GM12801 (cell line): Measurements from ENCODE around the gene SNTG2.

Experiments used
- TF ChIP-seq, protein P1 (sequence below): IDR thresholded peaks from one replicate; pipeline ENCODE4 v1.5.1; 2011; ENCODE audit warnings: control low read depth; ENCODE audit not compliant: insufficient read length; ENCODE audit errors: extremely low read depth

The SNTG2 gene

DNA sequence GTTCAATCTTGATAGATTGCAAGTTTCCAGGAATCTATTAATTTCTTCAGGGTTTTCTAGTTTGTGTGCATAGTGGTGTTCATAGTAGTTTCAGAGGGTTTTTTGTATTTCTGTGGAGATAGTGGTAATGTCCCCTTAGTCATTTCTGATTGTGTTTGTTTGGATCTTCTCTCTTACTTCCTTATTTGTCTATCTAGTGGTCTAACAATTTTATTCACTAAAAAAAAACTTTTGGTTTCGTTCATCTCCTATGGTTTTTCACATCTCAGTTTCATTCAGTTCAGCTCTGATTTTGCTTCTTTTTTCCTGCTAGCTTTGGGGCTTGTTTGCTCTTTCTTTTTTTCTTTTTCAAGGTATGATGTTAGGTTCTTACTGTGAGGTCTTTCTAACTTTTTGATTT, 94.5 kb downstream of the SNTG2 start:
- TF ChIP-seq, protein P1, sequence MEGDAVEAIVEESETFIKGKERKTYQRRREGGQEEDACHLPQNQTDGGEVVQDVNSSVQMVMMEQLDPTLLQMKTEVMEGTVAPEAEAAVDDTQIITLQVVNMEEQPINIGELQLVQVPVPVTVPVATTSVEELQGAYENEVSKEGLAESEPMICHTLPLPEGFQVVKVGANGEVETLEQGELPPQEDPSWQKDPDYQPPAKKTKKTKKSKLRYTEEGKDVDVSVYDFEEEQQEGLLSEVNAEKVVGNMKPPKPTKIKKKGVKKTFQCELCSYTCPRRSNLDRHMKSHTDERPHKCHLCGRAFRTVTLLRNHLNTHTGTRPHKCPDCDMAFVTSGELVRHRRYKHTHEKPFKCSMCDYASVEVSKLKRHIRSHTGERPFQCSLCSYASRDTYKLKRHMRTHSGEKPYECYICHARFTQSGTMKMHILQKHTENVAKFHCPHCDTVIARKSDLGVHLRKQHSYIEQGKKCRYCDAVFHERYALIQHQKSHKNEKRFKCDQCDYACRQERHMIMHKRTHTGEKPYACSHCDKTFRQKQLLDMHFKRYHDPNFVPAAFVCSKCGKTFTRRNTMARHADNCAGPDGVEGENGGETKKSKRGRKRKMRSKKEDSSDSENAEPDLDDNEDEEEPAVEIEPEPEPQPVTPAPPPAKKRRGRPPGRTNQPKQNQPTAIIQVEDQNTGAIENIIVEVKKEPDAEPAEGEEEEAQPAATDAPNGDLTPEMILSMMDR: no peak

DNA sequence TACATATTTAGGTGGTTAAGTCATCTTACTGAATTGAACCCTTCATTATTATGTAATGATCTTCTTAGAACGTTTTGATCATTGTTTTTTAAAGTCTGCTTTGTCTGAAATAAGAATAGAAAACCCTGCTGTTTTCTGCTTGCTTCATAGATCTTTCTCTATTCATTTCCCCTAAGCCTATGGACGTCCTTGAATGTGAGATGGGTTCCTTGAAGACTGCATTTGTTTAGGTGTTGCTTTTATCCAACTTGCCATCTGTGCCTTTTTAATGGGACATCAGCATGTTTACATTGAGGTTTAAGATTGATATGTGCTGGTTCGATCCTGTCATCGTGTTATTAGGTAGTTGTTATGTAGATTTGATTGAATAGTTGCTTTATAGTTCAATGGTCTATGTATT, 95.4 kb downstream of the SNTG2 start:
- TF ChIP-seq, protein P1: no peak

DNA sequence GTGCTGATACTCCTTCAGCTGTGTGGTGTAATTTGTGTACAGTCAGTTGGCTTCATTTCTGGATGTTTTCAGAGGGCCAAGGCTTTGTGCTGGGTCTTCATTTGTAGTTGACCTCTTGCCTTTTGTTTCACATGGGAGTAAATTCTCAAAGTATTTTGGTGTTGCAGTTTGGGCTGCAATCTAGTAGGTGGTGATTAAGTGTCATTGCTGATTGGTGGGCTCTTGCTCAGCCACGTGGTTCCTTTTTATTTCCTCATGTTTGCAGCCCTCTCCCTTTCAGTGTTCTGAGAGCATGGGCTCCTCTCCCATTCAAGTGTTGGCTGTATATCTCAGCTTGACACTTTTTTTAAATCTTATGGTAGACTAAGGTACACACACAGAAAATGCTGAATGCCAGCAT, 96.8 kb downstream of the SNTG2 start:
- TF ChIP-seq, protein P1: no peak

DNA sequence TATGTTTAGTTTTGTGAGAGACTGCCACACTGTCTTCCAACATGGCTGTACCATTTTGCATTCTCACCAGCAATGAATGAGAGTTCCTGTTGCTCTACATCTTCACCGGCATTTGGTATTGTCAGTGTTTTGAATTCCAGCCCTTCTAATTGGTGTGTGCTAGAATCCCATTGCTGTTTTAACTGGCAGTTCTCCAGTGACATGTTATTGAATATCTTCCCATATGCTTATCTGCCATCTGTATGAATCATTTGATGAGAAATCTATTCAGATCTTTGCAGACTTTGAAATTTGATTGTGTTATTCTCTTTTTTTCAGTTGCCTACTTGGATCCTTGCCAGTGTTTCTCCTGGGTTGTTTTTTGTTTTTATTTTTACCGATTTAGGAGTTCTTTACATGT, 99.0 kb downstream of the SNTG2 start:
- TF ChIP-seq, protein P1: no peak

DNA sequence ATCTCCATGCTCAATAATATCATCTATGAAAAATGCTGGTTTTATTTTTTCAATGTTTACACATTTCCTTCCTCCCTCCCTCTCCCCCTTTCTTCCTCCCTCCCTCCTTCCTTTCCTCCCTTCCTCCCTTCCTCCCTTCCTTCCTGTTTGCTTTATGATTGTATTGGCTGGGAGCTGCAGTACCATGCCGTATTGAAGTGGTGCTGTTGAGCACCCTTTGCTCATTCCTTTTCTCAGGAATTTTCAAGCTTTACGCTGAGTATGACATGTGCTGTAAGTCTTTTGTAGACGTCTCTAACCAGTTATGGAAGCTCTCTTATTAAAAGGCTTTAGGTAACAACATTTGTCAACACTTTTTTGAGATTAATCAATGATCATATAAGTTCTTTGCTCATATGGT, 100.4 kb downstream of the SNTG2 start:
- TF ChIP-seq, protein P1: no peak

DNA sequence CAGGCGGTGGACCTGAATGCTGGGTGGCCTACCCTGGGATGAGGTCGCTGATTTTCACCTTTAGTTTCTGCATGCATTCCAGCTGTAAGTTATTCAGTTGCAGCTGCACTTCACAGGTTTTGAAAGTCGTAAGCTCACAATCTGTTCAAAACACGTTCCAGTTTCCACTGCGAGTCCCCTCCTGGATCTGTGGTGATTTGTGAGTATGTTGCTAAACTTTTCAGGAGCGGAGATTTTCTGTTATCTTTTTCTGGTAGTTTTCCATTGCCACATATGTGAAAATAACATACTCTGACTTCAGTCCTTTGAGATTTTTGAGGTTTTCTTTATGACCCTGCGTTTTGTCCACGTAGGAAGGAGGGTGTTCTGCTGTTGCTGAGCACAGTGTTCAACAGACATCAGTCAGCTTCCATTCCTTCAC, 102.1 kb downstream of the SNTG2 start:
- TF ChIP-seq, protein P1: no peak

DNA sequence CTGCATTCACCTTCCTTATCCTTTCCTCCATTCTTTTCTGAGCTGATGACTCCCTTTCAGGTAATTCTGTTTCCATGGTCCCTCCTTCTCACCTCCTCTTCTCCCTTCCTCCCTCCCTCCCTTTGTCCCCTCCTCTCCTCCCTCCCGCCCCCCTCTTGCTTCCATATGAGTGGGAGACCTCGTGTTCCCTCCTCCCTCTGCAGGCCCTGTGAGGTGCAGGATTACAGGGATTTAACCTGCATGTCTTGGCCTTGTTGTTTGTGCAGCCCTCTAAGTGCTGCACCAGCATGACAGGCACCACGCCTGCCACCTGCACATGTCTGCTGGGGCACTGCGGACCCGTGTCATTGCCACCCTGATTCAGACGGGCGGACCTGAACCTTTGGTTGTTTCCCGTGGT, 103.1 kb downstream of the SNTG2 start:
- TF ChIP-seq, protein P1: no peak

DNA sequence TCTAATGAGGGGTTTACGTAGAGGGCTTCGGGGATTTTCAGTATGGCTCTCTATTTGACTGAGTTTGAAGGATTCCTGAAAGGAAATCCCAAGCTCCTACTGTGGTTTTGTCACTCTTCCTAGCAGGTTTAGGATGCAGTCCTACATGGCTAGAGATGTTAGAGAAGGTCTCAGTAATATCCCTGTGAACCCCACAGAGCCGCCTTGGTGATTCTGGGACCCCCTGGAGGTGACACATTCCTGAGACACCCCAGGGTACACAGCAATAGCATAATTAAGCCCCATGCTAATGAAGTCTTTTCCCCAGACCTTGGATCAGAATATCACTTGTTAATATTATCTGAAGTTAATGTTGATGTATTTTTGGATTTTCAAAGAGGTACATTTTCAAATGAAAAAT, 103.8 kb downstream of the SNTG2 start:
- TF ChIP-seq, protein P1: no peak
